Astrocyte of the spinal cord (primary cell): ENCODE data around the gene MYCL.
A peak's percentile ranks its signal among the peaks of the same experiment; 100 is the strongest.

Experiments
- DNase-seq: peaks from one replicate; pipeline ENCODE4 v3.0.0; 2011; ENCODE audit warnings: low read depth, low spot score
- H3K4me3 ChIP-seq: 2 replicates; pipeline ENCODE4 v1.5.1; 2011; ENCODE audit warnings: low read depth, mild to moderate bottlenecking, low read length, moderate library complexity
- CTCF ChIP-seq: IDR thresholded peaks from 2 replicates; pipeline ENCODE4 v1.5.1; 2012; ENCODE audit warnings: low read depth, mild to moderate bottlenecking, low read length, inconsistent platforms
- in situ Hi-C: cut with HindIII; loops from 2 replicates; pipeline ENCODE4 v1.10.0; 2017; ENCODE audit warnings: low sequenced_read_pairs

Gene MYCL

GRCh38 chr1:39898191-39898590 lies 3.5 kb downstream of the MYCL start:
- H3K4me3 ChIP-seq = no peak overlapping the region
- no peak for TF ChIP-seq CTCF
- DNase-seq = no peak
- in situ Hi-C loops = no loop called here

- no peak for TF ChIP-seq CTCF
- DNase-seq = peak; percentile 74
- H3K4me3 ChIP-seq = no peak overlapping the region
These were observed 4.6 kb downstream of the MYCL start for GRCh38 chr1:39896909-39897685.

GRCh38 chr1:39895731-39896480 lies 5.8 kb downstream of the MYCL start:
- TF ChIP-seq CTCF = no peak
- in situ Hi-C loops = no loop called here
- DNase-seq = no peak
- no peak overlapping the region for H3K4me3 ChIP-seq

More at GRCh38 chr1:39896909-39897685, 4.6 kb downstream of the MYCL start:
- in situ Hi-C loops = no loop called here

GRCh38 chr1:39894884-39895495 lies 6.7 kb downstream of the MYCL start:
- TF ChIP-seq CTCF = no peak
- in situ Hi-C loops = no loop called here
- no peak overlapping the region for H3K4me3 ChIP-seq
- DNase-seq = no peak

- TF ChIP-seq CTCF = no peak
- no peak overlapping the region for H3K4me3 ChIP-seq
- DNase-seq = peak; percentile 78
- in situ Hi-C loops = no loop called here
These were observed 8.8 kb downstream of the MYCL start for GRCh38 chr1:39892601-39893595.

- no peak overlapping the region for H3K4me3 ChIP-seq
- DNase-seq = no peak
- no peak for TF ChIP-seq CTCF
- in situ Hi-C loops = no loop called here
These were observed 10.8 kb downstream of the MYCL start for GRCh38 chr1:39890880-39891279.
